PC-9 (cell line): Measurements from ENCODE around the gene AMN1. TPM values are rescaled to one million over a fixed set of nuclear protein-coding genes. Genes with fewer than 3 reads are reported as not detected.

Source experiments
- BruUV-seq: library from RNA; stranded (reverse); fragments of 400-500 nt; replicated peaks from 2 replicates; lab custom pipeline; 2021; lab: Mats Ljungman, UMichigan
- CTCF ChIA-PET: fragments of 300-600 bp; sonication (Branson Sonifier 250); formaldehyde crosslinking; loops from one replicate; lab custom pipeline; 2022; ENCODE audit warnings: antibody characterized with exemption; lab: Charles Lee
- POLR2A ChIA-PET: fragments of 300-600 bp; sonication (Branson Sonifier 250); formaldehyde crosslinking; loops from one replicate; lab custom pipeline; 2022; ENCODE audit warnings: antibody characterized with exemption; ENCODE audit not compliant: unreplicated experiment; lab: Charles Lee
- DNase-seq, 2 experiments: peaks; one replicate each; pipeline versions ENCODE4 v3.0.0 to v3.0.0-alpha.2; 2015 to 2022; ENCODE audit warnings: mixed read lengths in 1 of 2
- H2AFZ ChIP-seq: fragments of 200-600 bp; sonication (generic); 2 replicates; pipeline ENCODE4 v1.8.1; 2017; ENCODE audit warnings: antibody characterized with exemption
- H3F3A ChIP-seq: fragments of 200-600 bp; sonication (generic); 2 replicates; pipeline ENCODE4 v1.8.1; 2017; ENCODE audit warnings: antibody characterized with exemption, mild to moderate bottlenecking, low read depth; ENCODE audit not compliant: insufficient read depth
- H3K27ac ChIP-seq: fragments of 200-600 bp; sonication (generic); 2 replicates; pipeline ENCODE4 v1.6.1; 2016; ENCODE audit warnings: mixed run types
- H3K27me3 ChIP-seq: fragments of 200-600 bp; sonication (generic); 2 replicates; pipeline ENCODE4 v1.6.1; 2016; ENCODE audit warnings: low read depth, mixed run types; ENCODE audit not compliant: insufficient read depth
- H3K36me3 ChIP-seq: fragments of 200-600 bp; sonication (generic); 2 replicates; pipeline ENCODE4 v1.6.1; 2016; ENCODE audit warnings: low read depth, mixed run types
- H3K4me1 ChIP-seq: fragments of 200-600 bp; sonication (generic); replicated peaks from 2 replicates; pipeline ENCODE4 v1.6.1; 2016; ENCODE audit warnings: mixed run types; ENCODE audit not compliant: insufficient read depth
- H3K4me2 ChIP-seq: fragments of 200-600 bp; sonication (generic); 2 replicates; pipeline ENCODE4 v1.6.1; 2017; ENCODE audit warnings: mixed run types
- H3K4me3 ChIP-seq: fragments of 200-600 bp; sonication (generic); 2 replicates; pipeline ENCODE4 v1.6.1; 2016; ENCODE audit warnings: mixed run types
- H3K79me2 ChIP-seq: fragments of 200-600 bp; sonication (generic); 2 replicates; pipeline ENCODE4 v1.6.1; 2017; ENCODE audit warnings: low read depth, mixed run types
- H3K9me2 ChIP-seq: fragments of 200-600 bp; sonication (generic); 2 replicates; pipeline ENCODE4 v1.8.1; 2017; ENCODE audit warnings: mild to moderate bottlenecking; ENCODE audit not compliant: insufficient read depth
- H3K9me3 ChIP-seq: fragments of 200-600 bp; sonication (generic); 2 replicates; pipeline ENCODE4 v1.8.1; 2016; ENCODE audit warnings: low read depth; ENCODE audit not compliant: insufficient read depth
- H4K20me1 ChIP-seq: fragments of 200-600 bp; sonication (generic); 2 replicates; pipeline ENCODE4 v1.8.1; 2017; ENCODE audit not compliant: insufficient read depth
- CTCF ChIP-seq: fragments of 200-600 bp; sonication (generic); conservative IDR thresholded peaks from 2 replicates; pipeline ENCODE4 v1.6.1; 2017; ENCODE audit warnings: mixed run types, antibody characterized with exemption, mild to moderate bottlenecking, moderate library complexity
- EZH2 ChIP-seq: fragments of 200-600 bp; sonication (generic); IDR thresholded peaks from 2 replicates; pipeline ENCODE4 v1.8.0; 2017; ENCODE audit warnings: antibody characterized with exemption, low read depth
- intact Hi-C: fragments of 100-400 bp; cut with micrococcal nuclease; formaldehyde crosslinking; loops from one replicate; pipeline ENCODE4 v1.10.0; 2022; ENCODE audit not compliant: unreplicated experiment
- total RNA-seq: library from RNA; stranded (reverse); gene quantifications from 2 replicates; pipeline ENCODE4 v1.2.3, GENCODE V29; 2021

Gene AMN1
- total RNA-seq, 1 experiment from 2014 or later, result 7.4 TPM

DNA sequence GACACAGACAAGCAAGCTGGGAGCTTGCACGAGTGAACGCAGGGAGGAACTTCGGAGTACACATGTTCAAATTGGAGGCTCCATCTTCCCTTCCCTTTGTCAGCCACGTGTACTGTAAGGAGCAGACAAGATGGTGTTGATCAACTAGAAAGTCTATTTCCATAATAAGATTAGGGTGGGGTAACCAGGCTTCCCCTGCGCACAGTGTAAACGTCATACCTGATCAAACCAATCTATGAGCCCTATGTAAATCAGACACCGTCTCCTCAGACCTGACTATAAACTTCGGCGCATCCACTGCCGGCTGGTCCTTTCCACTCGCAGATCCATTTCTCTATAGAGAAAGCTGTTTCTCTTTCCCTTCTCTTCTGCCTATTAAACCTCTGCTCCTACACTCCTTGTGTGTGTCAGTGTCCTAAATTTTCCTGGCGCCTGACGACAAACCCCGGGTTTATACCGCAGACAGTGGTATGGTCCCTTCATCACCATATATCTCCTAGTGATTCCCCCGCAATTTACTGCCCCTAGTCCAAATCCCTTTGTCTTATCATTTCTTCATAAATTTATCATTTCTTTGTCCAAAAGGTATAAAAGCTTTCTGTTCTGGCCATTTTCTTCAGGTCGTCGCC lies 76.8 kb downstream of the AMN1 start:
- Histone ChIP-seq H3K4me3 (no peak overlapping the region), H3F3A (0 out of 2 replicates have a peak, but pooled peaks cover 3% of the 10 kb centered on the region), H3K4me2 (no peak overlapping the region), H3K36me3 (no peaks in the 10 kb centered on the region), H4K20me1 (no peaks in the 10 kb centered on the region), H3K4me1 (peaks cover 5% of the 10 kb centered on the region; the same call in 1 of the 2 replicates), H3K27me3 (no peaks in the 10 kb centered on the region), H3K9me2 (no peaks in the 10 kb centered on the region), H2AFZ (no peak overlapping the region), H3K79me2 (no peaks in the 10 kb centered on the region), H3K9me3 (no peaks in the 10 kb centered on the region), H3K27ac (no peak overlapping the region)
- no TSS peak for BruUV-seq
- CTCF ChIA-PET, result interaction anchor here (0.6 to 1.0 kb wide), 2 partner anchors 249 to 401 kb away, joined by 3 read pairs; no protein-coding TSS in a partner anchor
- no peak for DNase-seq
- intact Hi-C loops, result loop anchor here (2.0 to 5.0 kb wide), 3 partner anchors 400 to 1290 kb away; no protein-coding TSS in a partner anchor
- TF ChIP-seq CTCF (no peak), EZH2 (no peak)
- POLR2A ChIA-PET, result no interaction called here

DNA sequence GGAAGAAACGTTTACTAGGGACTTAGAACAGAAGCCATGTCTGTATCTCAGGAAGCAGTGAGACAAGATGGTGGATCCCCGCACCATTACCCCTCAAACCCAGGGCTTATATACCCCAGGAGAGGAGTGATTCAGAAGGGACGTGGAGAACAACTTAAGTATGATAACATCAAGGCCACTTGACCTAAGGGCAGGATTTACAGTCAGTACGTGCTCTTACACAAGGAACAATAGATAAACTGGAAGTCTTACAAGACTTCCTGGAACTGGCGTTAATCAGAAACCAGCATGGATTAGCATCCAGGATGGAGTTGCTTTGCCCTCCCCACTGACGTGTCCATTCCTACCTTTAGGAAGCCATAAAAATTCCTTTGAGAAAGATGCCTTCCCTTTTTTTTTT lies 77.9 kb downstream of the AMN1 start:
- ChIA-PET POLR2A (no interaction called here), CTCF (no interaction called here)
- intact Hi-C loops, result loop anchor here (5.0 kb wide), 2 partner anchors 401 to 1291 kb away; no protein-coding TSS in a partner anchor
- H3K27me3 ChIP-seq, result no peaks in the 10 kb centered on the region
- no peaks in the 10 kb centered on the region for H3K9me2 ChIP-seq
- H4K20me1 ChIP-seq, result no peaks in the 10 kb centered on the region
- peaks cover 5% of the 10 kb centered on the region; the same call in 1 of the 2 replicates for H3K4me1 ChIP-seq
- H3K9me3 ChIP-seq, result no peaks in the 10 kb centered on the region
- no peaks in the 10 kb centered on the region for H3K79me2 ChIP-seq
- H3K4me2 ChIP-seq, result no peak overlapping the region
- H3K4me3 ChIP-seq, result no peak overlapping the region
- H2AFZ ChIP-seq, result no peak overlapping the region
- DNase-seq, result no peak
- 0 out of 2 replicates have a peak, but pooled peaks cover 1% of the 10 kb centered on the region for H3F3A ChIP-seq
- H3K27ac ChIP-seq, result no peak overlapping the region
- no peaks in the 10 kb centered on the region for H3K36me3 ChIP-seq
- TF ChIP-seq CTCF (no peak), EZH2 (no peak)
- no TSS peak for BruUV-seq

- DNase-seq, result no peak
- no peak overlapping the region for H3K27ac ChIP-seq
- no peaks in the 10 kb centered on the region for H3K79me2 ChIP-seq
- no peaks in the 10 kb centered on the region for H3F3A ChIP-seq
- H3K9me3 ChIP-seq, result no peaks in the 10 kb centered on the region
- H3K27me3 ChIP-seq, result no peaks in the 10 kb centered on the region
- H3K36me3 ChIP-seq, result no peaks in the 10 kb centered on the region
- H3K4me2 ChIP-seq, result no peak overlapping the region
- BruUV-seq, result no TSS peak
- intact Hi-C loops, result no loop called here
- ChIA-PET CTCF (interaction anchor here (0.5 to 0.6 kb wide), 2 partner anchors 287 to 404 kb away, joined by 3 to 6 read pairs; no protein-coding TSS in a partner anchor), POLR2A (interaction anchor here (0.6 kb wide), 2 partner anchors 415 to 642 kb away, joined by 5 read pairs; no protein-coding TSS in a partner anchor)
- H3K4me3 ChIP-seq, result no peak overlapping the region
- no peaks in the 10 kb centered on the region for H3K9me2 ChIP-seq
- no peak for TF ChIP-seq EZH2
- TF ChIP-seq CTCF, result no peak
- H4K20me1 ChIP-seq, result no peaks in the 10 kb centered on the region
- no peaks in the 10 kb centered on the region for H3K4me1 ChIP-seq
- no peak overlapping the region for H2AFZ ChIP-seq
These were observed 81.7 kb downstream of the AMN1 start for GRCh38 chr12:31647086-31647491.
